ENCODE data around the gene GJA8.
"Not testable (repeated sequence)": the region's sequence is repeated elsewhere in the genome, so short reads cannot be mapped to it uniquely, and the experiment has no call there.

The GJA8 gene

DNA sequence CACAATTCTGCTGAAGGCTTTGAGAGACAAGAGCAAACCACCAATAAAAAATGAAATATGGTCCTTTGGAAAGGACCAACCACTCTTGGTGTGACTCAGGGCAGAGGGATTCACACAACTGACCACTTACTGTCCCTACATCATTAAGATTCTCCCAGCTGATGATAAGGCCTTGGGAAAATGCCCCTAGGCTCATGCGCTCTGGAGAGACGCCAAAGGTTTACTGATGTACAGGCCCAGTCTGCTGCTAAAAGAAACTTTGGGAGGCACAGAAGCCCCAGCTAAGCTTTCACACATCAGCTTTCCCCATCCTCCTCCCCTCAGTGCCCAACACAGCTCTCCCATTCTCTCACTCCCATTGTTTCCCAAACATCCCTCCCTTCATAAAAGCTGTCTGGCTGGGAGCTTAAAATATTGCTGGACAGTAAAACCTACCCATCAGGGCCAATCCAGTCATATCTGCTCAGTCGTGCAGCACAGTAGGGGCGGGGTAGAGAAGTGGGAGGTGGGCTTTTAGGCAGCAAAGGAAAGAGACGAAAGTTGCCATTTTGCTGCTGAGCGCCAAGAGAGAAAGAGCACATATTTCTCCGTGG lies at the start of gene GJA8:
Gene GJA8 (plus strand): TSS at position 543 of the 593 bp plus-strand sequence. CDS start 5,161 bp downstream, outside the sequence.
- DNase-seq (ENCODE audit: low spot score) = no peak

DNA sequence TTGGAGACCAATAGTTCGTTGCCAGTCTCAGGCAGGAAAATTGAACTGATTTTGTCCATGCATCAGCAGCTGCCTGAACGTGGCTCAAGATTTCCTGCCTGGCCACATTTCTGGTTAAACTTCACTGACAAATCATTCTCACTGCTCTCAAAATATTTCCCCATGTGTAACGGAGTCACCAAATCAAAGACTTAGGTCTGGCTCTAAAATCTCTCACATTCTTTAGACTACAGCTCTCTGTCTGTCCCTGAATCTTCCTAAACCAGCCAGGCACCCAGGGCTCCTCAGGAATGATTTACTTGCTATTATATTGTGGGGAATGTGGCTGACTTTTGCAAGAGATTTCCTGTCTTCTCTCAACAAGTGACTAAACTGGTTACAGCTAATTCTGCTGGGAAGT lies 49.2 kb upstream of the GJA8 start:
- DNase-seq (ENCODE audit: low spot score) = no peak

GRCh38 chr1:147854989-147855388 lies 47.6 kb upstream of the GJA8 start:
- not testable (repeated sequence) for DNase-seq (ENCODE audit: low spot score)

GRCh38 chr1:147855996-147856395 lies 46.6 kb upstream of the GJA8 start:
- DNase-seq (ENCODE audit: low spot score) = not testable (repeated sequence)

DNA sequence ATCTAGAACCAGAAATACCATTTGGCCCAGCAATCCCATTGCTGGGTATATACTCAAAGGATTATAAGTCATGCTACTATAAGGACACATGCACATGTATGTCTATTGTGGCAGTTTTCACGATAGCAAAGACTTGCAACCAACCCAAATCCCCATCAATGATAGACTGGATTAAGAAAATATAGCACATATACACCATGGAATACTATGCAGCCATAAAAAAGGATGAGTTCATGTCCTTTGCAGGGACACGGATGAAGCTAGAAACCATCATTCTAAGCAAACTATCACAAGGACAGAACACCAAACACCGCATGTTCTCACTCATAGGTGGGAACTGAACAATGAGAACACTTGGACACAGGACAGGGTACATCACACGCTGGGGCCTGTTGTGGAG lies 35.4 kb upstream of the GJA8 start:
- not testable (repeated sequence) for DNase-seq (ENCODE audit: low spot score)

DNA sequence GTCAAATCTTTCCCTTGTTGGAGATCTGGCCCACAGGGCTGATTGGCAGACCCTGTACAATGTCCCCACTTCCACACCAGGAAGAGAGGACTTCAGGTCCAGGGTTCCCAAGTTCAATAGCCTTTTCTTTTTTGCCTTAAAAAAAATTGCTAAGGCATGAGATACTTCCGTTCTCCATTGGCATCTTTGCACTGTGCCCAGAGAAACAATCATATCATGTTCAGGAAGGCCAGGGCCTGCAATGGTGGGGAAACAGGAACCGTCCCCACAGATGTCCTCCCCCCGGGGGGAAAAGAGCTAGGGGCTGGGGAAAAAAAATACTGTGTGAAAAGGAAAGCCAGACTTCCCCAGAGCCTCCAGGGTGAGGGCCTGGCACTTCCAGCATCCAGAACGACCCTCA lies 24.6 kb upstream of the GJA8 start:
- DNase-seq (ENCODE audit: low spot score) = no peak

DNA sequence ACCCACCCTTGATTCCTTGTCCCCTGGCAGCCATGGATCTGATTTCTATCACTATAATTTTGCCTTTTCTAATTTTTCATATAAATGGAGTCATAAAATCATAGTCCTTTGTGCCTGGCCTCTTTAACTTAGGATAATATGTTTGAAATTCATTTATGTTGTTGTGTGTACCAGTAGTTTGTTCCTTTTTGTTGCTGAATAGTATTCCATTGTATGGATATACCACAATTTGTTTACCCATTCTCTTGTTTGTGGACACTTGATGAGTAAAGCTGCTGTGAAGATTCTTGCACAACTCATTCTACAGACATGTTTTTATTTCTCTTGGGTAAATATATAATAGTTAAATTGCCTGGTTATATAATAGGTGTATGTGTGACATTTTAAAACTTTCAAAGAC lies 22.7 kb upstream of the GJA8 start:
- no peak for DNase-seq (ENCODE audit: low spot score)

GRCh38 chr1:147882535-147882934 lies 20.1 kb upstream of the GJA8 start:
- DNase-seq (ENCODE audit: low spot score) = no peak

DNA sequence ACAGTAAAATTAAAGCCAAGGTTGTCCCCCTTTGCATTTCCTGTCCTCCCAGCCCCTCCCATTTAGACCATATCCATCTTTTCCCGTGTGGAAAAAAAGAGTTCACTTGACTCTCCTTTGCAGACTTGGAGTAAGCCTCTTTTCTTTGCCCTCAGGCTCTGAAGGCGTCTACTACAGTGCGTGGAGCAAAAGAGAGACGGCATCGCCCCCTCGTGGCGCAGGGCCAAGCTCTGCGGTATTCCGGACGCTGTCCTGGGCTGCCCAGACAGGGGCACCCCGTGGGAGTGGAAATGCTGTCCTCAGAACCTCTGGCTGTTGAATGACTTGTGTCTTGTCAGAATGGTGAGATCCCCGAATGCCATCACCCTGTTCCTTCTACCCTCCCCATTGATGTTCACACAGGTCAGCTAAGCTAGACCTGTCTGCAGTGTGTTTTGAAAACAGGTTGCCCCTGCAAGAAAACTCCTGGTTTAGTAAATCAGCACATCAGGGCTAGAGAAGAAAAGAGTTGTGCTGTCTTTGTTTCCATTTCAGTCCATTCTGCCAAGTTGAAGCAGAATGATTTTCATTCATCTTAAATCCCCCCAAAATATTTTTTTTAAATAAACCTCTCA lies 12.3 kb upstream of the GJA8 start:
- DNase-seq (ENCODE audit: low spot score) = no peak

DNA sequence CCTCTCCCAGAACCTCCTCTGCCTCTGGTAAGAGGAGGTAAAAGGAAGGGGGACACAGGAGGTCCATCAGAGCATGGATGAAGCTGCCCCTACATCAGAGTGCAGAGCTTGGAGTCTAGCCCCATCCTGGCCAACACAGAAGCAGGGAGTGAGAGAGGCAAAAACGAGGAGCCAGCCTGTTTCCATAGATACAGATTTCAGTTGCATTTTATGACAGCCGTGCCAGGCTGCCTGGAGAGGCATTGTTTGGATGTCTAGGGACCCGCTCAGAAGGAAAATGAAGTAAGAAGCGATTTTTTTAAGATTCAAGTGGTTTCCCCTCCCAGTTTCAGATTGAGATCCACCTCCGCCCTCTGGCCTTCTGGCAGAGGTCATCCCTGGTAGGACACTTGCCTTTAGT lies 11.5 kb upstream of the GJA8 start:
- DNase-seq (ENCODE audit: low spot score) = no peak

DNA sequence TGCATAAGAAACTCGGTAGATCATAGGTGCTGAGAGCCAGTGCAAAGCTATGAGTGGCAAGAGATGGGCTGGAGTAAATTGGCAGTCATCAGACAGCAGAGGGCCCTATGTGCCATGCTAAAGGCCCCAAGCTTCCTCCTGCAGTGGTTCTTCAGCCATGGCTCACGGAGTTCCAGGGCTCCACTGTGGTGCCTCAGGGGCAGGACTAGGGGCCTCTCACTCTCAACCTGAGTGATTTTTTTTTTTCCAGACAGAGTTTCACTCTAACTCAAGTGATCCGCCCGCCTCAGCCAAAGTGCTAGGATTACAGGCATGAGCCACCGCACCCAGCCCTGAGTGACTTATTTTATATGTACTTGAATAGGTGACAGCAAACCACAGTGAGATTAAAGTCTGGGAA lies 10.4 kb upstream of the GJA8 start:
- no peak for DNase-seq (ENCODE audit: low spot score)

DNA sequence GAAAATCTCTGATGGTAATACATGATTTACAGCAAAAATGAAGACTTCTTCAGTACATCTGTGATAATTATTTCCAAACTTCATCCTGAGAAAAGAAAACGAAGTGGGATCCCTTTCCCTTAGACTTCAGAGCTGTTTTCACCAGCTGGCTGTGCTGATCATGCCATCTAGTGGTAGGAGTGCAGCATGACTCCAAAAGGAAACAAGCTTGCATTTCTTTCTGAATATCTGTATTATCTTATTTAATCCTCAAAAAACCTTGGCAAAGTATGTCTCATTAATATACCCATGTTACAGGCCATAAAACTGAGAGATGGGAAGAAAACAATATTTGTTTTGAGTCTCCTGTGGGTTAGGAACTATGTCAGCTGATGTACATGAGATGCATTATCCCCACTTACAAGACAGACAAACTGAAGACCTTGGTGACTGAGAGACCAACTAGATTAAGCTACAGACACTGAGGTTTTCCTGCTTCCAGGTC lies 9.8 kb upstream of the GJA8 start:
- peak; percentile 23 for DNase-seq (ENCODE audit: low spot score)

DNA sequence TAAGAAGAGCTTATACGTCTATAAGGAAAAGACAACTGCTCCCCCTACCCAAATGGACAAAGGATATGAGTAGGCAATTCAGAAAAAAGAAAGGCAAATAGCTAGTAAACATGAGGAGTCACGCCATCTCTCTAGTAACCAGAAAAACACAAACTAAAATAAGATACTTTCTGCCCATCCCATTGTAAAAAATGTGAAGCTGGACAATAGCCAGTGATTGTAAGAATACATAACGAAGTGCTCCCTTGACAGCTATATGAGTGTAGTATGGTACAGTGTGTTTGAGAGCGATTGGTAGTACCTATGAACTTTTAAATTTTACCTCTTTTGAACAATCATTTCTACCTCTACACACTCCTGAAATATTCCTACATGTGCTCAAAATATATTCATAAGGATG lies 7.5 kb upstream of the GJA8 start:
- DNase-seq (ENCODE audit: low spot score) = no peak

GRCh38 chr1:147897029-147897752 lies 5.4 kb upstream of the GJA8 start:
- DNase-seq (ENCODE audit: low spot score) = no peak

DNA sequence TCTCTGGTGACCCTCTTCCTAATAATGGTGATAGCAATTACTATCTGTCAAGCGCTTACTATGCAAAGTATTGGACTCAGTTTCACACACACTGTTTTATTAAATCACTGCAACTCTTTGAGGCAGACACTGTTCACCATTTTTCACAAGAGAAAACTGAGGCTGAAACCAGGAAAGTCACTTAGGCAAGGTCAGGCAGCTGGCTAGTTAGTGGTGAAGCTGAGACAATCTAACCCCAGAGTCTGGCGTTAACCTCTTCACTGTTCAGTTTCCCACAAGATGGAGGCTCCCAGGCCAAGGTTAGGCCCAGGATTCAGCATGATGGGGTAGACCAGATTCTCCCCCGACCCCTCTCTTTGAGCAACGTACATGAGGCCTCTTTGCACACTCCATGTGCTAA lies 4.8 kb upstream of the GJA8 start:
- no peak for DNase-seq (ENCODE audit: low spot score)

DNA sequence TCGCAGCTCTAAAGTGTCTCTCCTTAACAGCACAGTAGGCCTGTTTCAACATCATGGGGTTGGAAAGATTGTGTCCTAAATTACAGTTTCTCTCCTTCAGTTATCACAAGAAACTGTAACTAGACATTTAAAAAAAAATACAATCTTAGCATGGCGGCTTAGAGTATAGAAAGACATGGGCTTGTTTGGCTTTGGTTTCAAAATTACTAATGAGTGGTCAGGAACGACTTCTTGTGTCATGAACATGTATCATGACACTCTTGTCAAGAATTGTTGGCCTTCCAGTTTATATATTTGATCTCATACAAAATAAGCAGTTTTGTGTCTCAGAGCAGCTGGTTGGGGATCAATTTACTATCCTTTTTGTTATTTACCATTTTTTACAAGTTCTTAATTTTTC lies 2.1 kb downstream of the GJA8 start:
- DNase-seq (ENCODE audit: low spot score) = no peak

- no peak for DNase-seq (ENCODE audit: low spot score)
Measured at GRCh38 chr1:147907786-147908509, 5.4 kb downstream of the GJA8 start.

GRCh38 chr1:147912553-147912952 lies 10.0 kb downstream of the GJA8 start:
- no peak for DNase-seq (ENCODE audit: low spot score)

DNA sequence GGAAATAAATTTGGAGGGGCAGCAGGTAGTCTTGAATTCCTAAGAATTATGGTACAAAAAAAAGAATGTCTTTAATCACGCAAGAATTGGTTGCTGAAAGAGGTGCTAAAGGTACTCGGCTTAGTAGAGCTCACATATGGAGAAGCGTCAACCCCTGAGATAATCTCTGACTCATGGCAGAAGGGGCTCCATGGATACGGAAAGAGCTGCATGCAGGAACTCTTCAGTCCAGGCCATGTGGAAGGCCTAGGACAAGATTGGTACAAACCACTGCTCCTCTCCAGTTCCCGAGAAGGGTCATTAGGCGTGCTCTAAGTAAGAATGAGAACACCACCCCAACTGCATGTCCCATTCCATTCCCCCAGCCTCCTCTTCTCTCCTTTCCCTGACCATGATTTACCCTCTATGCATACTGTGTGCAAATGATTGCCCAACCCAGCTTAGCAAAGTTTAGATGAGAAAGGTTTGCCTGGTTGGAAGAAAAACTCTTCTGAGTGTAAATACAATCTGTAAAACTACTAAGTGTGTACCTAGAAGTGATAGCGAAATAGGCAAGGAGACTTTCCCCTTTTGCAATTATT lies 10.9 kb downstream of the GJA8 start:
- no peak for DNase-seq (ENCODE audit: low spot score)

- DNase-seq (ENCODE audit: low spot score) = no peak
Measured at GRCh38 chr1:147919896-147920295, 17.3 kb downstream of the GJA8 start.

GRCh38 chr1:147924813-147925212 lies 22.2 kb downstream of the GJA8 start:
- DNase-seq (ENCODE audit: low spot score) = no peak

- not testable (repeated sequence) for DNase-seq (ENCODE audit: low spot score)
Measured at GRCh38 chr1:147927215-147927614, 24.6 kb downstream of the GJA8 start.
